OCI-LY1 (cell line): ENCODE data around the gene VAPB.

ENCODE experiments used
- EZH2 ChIP-seq: fragments of 200-600 bp; sonication (generic), shearing (Covaris generic); IDR thresholded peaks from 2 replicates; pipeline ENCODE4 v1.8.0; 2017; ENCODE audit warnings: borderline replicate concordance, mixed run types, mild to moderate bottlenecking, antibody characterized with exemption, low read length, moderate library complexity, mixed read lengths
- TF ChIP-seq, protein P1 (sequence below): fragments of 200-600 bp; sonication (generic), shearing (Covaris generic); IDR thresholded peaks from 2 replicates; pipeline ENCODE4 v1.5.1; 2017; ENCODE audit warnings: mild to moderate bottlenecking, antibody characterized with exemption, low read length, moderate library complexity, mixed read lengths

DNA sequence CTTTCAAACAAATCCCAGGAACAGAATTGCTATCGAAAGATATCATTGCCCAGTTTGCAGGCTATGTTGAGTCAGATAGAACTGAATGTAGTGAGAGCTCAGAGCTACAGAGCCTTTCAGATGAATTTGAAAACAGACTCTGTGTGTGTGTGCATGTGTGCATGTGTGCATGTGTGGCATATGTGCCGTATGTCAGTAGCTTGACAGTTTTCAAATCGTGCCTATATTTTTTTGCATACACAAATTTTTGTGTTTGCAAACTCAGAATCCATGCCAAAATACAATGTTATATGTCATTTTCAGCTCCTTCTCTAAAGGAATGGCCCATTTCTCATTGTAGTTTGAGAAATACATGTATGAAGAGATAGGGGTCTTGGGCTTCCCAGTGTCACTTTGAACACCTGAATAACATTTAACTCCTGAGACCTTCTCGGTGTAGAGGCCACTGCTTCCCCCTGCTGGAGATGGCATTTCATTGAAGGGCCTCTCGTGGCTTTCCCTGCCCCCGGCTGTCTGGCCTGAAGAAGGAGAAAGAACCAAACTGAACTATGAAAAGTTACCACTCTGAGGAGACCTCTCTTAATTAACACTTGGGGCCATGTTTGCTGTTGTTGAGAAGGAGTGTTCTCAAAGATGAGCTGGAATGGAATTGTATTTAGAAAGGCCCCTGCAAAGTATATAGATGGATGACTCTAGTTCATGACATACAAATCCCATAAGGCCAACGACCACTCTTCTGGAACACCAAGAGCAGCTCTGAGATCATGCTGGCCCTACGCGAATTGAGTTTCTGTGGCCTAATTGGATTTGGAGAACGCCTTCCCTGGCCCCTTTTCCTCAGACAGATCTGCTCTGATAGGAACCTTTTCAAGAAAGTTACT, 58.7 kb downstream of the VAPB start:
- TF ChIP-seq, protein P1, sequence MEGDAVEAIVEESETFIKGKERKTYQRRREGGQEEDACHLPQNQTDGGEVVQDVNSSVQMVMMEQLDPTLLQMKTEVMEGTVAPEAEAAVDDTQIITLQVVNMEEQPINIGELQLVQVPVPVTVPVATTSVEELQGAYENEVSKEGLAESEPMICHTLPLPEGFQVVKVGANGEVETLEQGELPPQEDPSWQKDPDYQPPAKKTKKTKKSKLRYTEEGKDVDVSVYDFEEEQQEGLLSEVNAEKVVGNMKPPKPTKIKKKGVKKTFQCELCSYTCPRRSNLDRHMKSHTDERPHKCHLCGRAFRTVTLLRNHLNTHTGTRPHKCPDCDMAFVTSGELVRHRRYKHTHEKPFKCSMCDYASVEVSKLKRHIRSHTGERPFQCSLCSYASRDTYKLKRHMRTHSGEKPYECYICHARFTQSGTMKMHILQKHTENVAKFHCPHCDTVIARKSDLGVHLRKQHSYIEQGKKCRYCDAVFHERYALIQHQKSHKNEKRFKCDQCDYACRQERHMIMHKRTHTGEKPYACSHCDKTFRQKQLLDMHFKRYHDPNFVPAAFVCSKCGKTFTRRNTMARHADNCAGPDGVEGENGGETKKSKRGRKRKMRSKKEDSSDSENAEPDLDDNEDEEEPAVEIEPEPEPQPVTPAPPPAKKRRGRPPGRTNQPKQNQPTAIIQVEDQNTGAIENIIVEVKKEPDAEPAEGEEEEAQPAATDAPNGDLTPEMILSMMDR: peak; percentile 82
- TF ChIP-seq EZH2: no peak
